ENCODE measurements around the gene ZSWIM7.
A peak's percentile ranks its signal among the peaks of the same experiment; 100 is the strongest.

ZSWIM7 gene

GRCh38 chr17:15934866-15935265 is 64.6 kb downstream of the ZSWIM7 start:
- Mint-ChIP-seq H3K27ac (no peak overlapping the region), H3K9me3 (no peaks in the 10 kb centered on the region), H3K36me3 (no peaks in the 10 kb centered on the region), H3K4me1 (no peaks in the 10 kb centered on the region), H3K4me3 (no peak overlapping the region)
- no peak for ATAC-seq
- no peak for DNase-seq (ENCODE audit: low spot score in 2 of 2)

DNA sequence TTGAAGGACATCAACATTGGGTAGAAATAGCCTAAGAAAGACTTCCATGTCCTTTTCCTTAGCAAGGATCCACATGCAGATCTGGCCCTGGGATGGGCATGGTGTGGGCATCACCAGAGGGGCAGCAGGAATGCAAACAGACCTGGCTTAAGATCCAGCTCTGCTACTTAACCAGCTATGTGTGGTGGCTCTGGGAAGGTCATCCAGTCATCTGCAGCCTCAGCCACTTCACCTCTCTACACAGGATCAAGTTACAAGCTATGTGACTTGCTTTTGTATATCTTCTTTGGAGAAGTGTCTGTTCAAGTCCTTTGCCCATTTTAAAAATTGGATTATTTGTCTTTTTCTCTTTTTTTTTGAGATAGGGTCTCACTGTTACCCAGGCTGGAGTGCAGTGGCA is 68.1 kb downstream of the ZSWIM7 start:
- no peak for ATAC-seq
- H3K4me3 Mint-ChIP-seq: no peak overlapping the region
- H3K4me1 Mint-ChIP-seq: peaks cover 13% of the 10 kb centered on the region
- no peak overlapping the region for H3K27ac Mint-ChIP-seq
- no peaks in the 10 kb centered on the region for H3K9me3 Mint-ChIP-seq
- DNase-seq (ENCODE audit: low spot score in 2 of 2): no peak
- H3K36me3 Mint-ChIP-seq: no peaks in the 10 kb centered on the region

DNA sequence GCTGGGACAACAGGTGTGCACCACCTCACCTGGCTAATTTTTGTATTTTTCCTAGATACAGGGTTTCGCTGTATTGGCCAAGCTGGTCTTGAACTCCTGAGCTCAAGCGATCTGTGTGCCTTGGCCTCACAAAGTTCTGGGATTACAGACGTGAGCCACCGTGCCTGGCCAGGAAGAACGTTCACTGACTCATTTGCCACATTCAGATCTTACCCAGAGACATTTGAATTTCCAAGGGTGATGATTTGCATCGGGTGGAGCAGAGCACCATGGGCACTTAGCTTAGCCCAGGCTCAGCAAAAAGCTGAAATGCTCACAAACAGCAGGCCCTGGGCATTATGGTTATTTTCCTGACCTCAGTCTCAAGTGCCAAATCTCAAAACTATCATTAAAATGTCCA is 69.1 kb downstream of the ZSWIM7 start:
- Mint-ChIP-seq H3K4me3 (no peak overlapping the region), H3K27ac (no peak overlapping the region), H3K4me1 (peaks cover 13% of the 10 kb centered on the region), H3K36me3 (no peaks in the 10 kb centered on the region), H3K9me3 (no peaks in the 10 kb centered on the region)
- DNase-seq (ENCODE audit: low spot score in 2 of 2): no peak
- no peak for ATAC-seq

- H3K36me3 Mint-ChIP-seq: no peaks in the 10 kb centered on the region
- ATAC-seq: no peak
- DNase-seq (ENCODE audit: low spot score in 2 of 2): no peak
- no peaks in the 10 kb centered on the region for H3K9me3 Mint-ChIP-seq
- H3K4me3 Mint-ChIP-seq: no peak overlapping the region
- no peak overlapping the region for H3K27ac Mint-ChIP-seq
- peaks cover 13% of the 10 kb centered on the region for H3K4me1 Mint-ChIP-seq
Measured at GRCh38 chr17:15929941-15930340, 69.6 kb downstream of the ZSWIM7 start.

DNA sequence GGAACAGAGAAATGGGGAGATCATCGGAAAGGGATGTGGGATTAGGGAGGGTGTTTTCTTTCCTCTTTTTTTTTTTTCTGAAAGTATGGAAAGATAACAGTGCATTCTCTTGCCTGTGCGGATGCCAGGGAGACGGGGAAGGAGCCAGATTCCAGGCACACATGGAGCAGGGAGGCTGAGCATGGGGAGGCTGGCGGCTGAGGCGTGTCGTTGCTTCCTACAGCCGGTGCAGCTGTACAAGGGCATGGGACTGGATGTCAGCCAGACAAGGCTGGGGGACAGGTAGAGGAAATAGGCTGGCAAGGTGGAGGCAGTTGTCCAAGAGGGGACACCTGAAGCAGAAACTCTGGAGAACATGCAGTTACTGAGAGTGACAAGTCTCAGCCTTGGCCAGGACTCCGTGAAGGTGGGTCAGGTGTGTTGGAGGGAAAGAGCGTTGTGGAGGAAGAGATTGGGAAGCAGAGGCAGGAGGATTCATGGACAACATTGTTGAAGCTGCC is 71.2 kb downstream of the ZSWIM7 start:
- Mint-ChIP-seq H3K9me3 (no peaks in the 10 kb centered on the region), H3K27ac (peak overlapping the region; percentile 41), H3K4me3 (no peak overlapping the region), H3K4me1 (peaks cover 13% of the 10 kb centered on the region), H3K36me3 (no peaks in the 10 kb centered on the region)
- DNase-seq (ENCODE audit: low spot score in 2 of 2): no peak
- no peak for ATAC-seq

Data from stimulated activated effector memory CD8-positive, alpha-beta T cell treated with anti-CD3 and anti-CD28 coated beads, Interleukin-12 subunit alpha, Interleukin-12 subunit beta, amount 100 ng/mL, for 72 hours (primary cell).